Measurements from ENCODE around the gene UGT1A3. TPM values are rescaled to one million over a fixed set of nuclear protein-coding genes. Genes with fewer than 3 reads are reported as not detected.
"Not testable (repeated sequence)": the region's sequence is repeated elsewhere in the genome, so short reads cannot be mapped to it uniquely, and the experiment has no call there.

The UGT1A3 gene
- total RNA-seq, 1 donor from 2014 or later, result not detected

- no peaks in the 10 kb centered on the region for H3K36me3 ChIP-seq
- no peak overlapping the region for H3K27ac ChIP-seq
- no peaks in the 10 kb centered on the region for H3K27me3 ChIP-seq
- DNase-seq (ENCODE audit: low spot score in 2 of 2), result no peak
- H3K9me3 ChIP-seq, result no peaks in the 10 kb centered on the region
- intact Hi-C loops (cut with DNase I), result no loop called here
- H3K4me3 ChIP-seq, result no peak overlapping the region
- no peak for TF ChIP-seq CTCF (IDR thresholded peaks at IDR 0.05)
- H3K4me1 ChIP-seq, result no peaks in the 10 kb centered on the region
Observed at GRCh38 chr2:233746475-233747282, 17.8 kb downstream of the UGT1A3 start.

- no peaks in the 10 kb centered on the region for H3K4me1 ChIP-seq
- no peak for TF ChIP-seq CTCF (IDR thresholded peaks at IDR 0.05)
- intact Hi-C loops (cut with DNase I), result no loop called here
- no peak overlapping the region for H3K27ac ChIP-seq
- no peaks in the 10 kb centered on the region for H3K9me3 ChIP-seq
- no peaks in the 10 kb centered on the region for H3K27me3 ChIP-seq
- DNase-seq (ENCODE audit: low spot score in 2 of 2), result no peak
- H3K36me3 ChIP-seq, result no peaks in the 10 kb centered on the region
- H3K4me3 ChIP-seq, result no peak overlapping the region
Observed at GRCh38 chr2:233747283-233747544, 18.4 kb downstream of the UGT1A3 start.

GRCh38 chr2:233750689-233751088 is 21.8 kb downstream of the UGT1A3 start:
- intact Hi-C loops (cut with DNase I); H3K4me3 ChIP-seq; DNase-seq (ENCODE audit: low spot score in 2 of 2); H3K27ac ChIP-seq; H3K4me1 ChIP-seq; H3K9me3 ChIP-seq; H3K36me3 ChIP-seq; H3K27me3 ChIP-seq: not testable (repeated sequence)

GRCh38 chr2:233751212-233752009 is 22.6 kb downstream of the UGT1A3 start:
- H3K27me3 ChIP-seq; H3K27ac ChIP-seq; DNase-seq (ENCODE audit: low spot score in 2 of 2); H3K4me3 ChIP-seq; H3K4me1 ChIP-seq; H3K9me3 ChIP-seq; H3K36me3 ChIP-seq; intact Hi-C loops (cut with DNase I): not testable (repeated sequence)

GRCh38 chr2:233754872-233755611 is 26.2 kb downstream of the UGT1A3 start:
- intact Hi-C loops (cut with DNase I), result no loop called here
- no peak overlapping the region for H3K27ac ChIP-seq

More at GRCh38 chr2:233754872-233755611, 26.2 kb downstream of the UGT1A3 start:
- H3K9me3 ChIP-seq, result no peaks in the 10 kb centered on the region
- DNase-seq (ENCODE audit: low spot score in 2 of 2), result no peak
- no peaks in the 10 kb centered on the region for H3K4me1 ChIP-seq
- no peaks in the 10 kb centered on the region for H3K27me3 ChIP-seq
- H3K4me3 ChIP-seq, result no peak overlapping the region
- no peak for TF ChIP-seq CTCF (IDR thresholded peaks at IDR 0.05)
- no peaks in the 10 kb centered on the region for H3K36me3 ChIP-seq
